Measurements from ENCODE around the gene WDR62.

The WDR62 gene

GRCh38 chr19:36079389-36079945 is 24.8 kb downstream of the WDR62 start:
- DNase-seq (ENCODE audit: low read depth in 2 of 2), result no peak

GRCh38 chr19:36081385-36081784 is 26.7 kb downstream of the WDR62 start:
- DNase-seq (ENCODE audit: low read depth in 2 of 2), result no peak

DNA sequence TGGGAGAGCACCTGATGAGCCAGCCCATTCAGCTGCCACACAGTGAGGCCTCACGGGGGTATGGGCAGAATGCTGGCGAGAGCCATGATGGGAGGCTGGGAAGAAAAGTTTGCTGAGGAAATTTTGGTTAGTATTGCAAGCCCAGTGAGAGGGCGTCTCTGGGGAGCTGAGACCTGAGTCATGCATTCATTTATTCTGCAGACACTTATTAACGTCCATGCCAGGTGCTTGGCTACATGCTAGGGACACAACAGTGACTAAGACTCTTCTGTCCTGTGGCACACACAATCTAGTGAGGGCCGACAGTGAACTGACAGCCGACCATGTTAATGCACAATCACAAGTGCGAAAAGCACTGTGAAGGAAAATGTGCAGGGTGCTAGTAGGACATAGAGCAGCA is 27.2 kb downstream of the WDR62 start:
- DNase-seq (ENCODE audit: low read depth in 2 of 2), result no peak

DNA sequence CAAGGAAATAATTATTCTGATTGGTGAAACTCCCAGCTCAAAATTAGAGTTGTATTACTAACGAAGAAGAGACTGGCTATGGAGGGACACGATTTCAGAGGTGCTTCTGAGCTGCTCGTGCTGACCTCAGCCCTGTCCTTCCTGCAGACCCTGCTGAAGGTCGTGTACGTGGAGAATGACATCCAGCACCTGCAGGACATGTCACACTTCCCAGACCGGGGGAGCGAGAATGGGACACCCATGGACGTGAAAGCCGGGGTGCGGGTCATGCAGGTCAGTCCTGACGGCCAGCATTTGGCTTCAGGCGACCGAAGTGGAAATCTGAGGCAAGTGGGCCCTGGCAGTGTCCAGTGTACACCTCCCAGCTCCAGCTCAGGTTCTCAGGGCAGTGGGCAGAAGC is 28.2 kb downstream of the WDR62 start:
- DNase-seq (ENCODE audit: low read depth in 2 of 2), result no peak

DNA sequence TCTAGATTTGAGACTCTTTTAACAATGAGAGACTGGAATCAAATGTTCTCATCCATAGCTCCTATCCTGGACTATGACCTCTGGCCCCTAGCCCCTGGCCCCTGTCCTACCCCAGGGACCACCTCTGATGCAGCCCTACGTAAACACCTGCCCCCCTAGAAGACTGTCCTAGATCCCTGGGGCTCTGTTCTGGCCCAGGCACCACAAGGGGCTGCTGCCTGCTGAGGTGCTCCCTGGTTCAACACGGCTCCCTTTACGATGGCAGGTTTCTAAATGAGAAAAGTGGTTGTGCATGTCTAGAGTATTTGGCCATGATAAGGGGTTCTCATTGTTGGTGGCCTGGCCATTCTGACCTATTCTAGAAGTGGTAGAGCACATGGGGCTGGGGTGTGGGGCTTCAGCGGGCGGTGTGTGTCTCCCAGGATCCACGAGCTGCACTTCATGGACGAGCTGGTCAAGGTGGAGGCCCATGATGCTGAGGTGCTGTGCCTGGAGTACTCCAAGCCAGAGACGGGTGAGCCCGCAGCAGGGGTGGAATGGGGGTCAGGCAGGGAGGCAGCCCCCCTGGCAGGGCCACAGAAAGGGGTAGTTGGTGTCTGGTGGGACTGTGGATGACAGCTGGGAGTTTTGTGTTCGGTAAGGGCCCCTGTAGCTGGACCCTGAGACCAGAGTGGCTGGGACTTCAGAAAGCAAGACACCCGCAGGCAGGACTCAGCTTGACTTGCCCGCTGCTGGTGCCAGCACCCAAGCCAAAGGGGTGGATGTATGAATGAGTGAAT is 29.7 kb downstream of the WDR62 start:
- DNase-seq (ENCODE audit: low read depth in 2 of 2), result no peak

- no peak for DNase-seq (ENCODE audit: low read depth in 2 of 2)
Observed at GRCh38 chr19:36086326-36086725, 31.6 kb downstream of the WDR62 start.

GRCh38 chr19:36089847-36090246 is 35.1 kb downstream of the WDR62 start:
- DNase-seq (ENCODE audit: low read depth in 2 of 2), result no peak

GRCh38 chr19:36090910-36091695 is 36.4 kb downstream of the WDR62 start:
- DNase-seq (ENCODE audit: low read depth in 2 of 2), result no peak

DNA sequence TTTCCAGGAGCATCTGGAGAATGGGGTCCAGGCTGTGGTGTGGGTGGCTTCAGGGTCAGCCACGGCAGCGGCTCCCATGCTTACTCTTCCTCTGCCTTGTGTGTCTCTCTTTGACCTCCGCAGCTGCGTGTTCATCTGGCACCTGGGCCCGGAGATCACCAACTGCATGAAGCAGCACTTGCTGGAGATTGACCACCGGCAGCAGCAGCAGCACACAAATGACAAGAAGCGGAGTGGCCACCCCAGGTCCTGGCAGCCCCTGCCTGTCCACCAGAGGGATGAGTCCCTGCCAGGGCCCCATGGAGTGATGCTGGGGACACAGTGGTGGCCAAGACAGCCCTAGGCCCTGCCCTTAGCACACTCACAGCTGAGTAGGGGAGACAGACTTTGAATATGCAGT is 37.9 kb downstream of the WDR62 start:
- DNase-seq (ENCODE audit: low read depth in 2 of 2), result no peak

GRCh38 chr19:36093146-36093662 is 38.5 kb downstream of the WDR62 start:
- DNase-seq (ENCODE audit: low read depth in 2 of 2), result no peak

- no peak for DNase-seq (ENCODE audit: low read depth in 2 of 2)
Observed at GRCh38 chr19:36093687-36094086, 39.0 kb downstream of the WDR62 start.

DNA sequence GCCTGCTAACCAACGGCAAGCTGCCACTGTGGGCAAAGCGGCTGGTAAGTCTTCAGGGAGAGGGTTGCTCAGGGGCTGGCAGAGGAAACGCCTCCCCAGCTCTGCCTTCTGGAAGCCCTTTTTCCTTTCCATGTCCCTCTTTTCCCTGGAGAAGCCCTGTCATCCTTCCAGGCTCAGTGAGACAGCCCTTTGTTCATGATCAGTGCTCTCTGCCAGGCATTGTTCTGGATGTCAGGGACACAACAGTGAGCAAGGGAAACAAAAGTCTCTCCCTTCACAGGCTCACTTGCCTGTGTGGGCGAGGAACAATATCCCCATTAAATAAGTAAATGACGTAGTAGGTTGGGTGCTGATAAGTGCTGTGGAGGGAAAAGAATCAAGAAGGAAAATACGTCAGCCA is 42.3 kb downstream of the WDR62 start:
- DNase-seq (ENCODE audit: low read depth in 2 of 2), result no peak

DNA sequence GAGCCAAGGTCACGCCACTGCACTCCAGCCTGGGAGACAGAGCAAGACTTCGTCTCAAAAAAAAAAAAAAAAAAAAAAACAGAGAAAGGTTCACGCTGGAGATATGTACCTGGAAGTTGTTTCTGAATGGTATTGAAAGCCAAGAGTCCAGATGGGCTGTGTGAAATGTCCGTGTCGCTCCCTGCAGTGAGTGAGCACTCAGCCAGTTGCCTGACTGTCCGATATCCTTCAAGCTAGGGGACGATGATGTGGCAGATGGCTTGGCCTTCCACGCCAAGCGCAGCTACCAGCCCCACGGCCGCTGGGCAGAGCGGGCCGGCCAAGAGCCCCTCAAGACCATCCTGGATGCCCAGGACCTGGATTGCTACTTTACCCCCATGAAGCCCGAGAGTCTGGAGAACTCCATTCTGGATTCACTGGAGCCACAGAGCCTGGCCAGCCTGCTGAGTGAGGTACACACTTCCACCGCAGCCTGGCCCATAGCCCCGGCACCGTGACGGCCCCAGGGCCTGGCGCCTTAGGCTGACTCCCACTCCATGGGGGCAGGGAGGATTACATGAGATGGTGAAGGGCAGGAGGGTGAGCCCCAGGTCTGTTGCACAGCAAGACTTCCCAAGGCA is 44.6 kb downstream of the WDR62 start:
- no peak for DNase-seq (ENCODE audit: low read depth in 2 of 2)

GRCh38 chr19:36100476-36100875 is 45.8 kb downstream of the WDR62 start:
- DNase-seq (ENCODE audit: low read depth in 2 of 2), result no peak

GRCh38 chr19:36101550-36102327 is 47.0 kb downstream of the WDR62 start:
- no peak for DNase-seq (ENCODE audit: low read depth in 2 of 2)

DNA sequence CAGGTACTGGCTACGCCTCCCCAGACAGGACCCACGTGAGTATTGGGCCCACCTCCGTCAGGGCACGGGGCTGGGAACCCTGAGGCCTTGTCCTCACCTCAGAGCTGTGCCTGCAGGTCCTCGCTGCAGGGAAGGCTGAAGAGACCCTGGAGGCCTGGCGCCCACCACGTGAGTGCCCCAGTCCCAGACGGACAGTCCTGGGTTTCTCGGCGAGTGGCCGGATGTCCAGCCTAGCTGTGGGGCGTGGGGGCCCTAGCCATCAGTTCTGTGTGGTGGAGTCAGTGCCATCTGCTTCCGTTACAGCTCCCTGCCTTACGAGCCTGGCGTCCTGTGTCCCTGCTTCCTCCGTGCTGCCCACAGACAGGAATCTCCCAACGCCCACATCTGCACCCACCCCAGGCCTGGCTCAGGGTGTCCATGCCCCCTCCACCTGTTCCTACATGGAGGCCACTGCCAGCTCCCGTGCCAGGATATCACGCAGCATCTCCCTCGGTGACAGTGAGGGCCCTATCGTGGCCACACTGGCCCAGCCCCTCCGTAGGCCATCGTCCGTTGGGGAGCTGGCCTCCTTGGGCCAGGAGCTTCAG is 48.4 kb downstream of the WDR62 start:
- no peak for DNase-seq (ENCODE audit: low read depth in 2 of 2)

DNA sequence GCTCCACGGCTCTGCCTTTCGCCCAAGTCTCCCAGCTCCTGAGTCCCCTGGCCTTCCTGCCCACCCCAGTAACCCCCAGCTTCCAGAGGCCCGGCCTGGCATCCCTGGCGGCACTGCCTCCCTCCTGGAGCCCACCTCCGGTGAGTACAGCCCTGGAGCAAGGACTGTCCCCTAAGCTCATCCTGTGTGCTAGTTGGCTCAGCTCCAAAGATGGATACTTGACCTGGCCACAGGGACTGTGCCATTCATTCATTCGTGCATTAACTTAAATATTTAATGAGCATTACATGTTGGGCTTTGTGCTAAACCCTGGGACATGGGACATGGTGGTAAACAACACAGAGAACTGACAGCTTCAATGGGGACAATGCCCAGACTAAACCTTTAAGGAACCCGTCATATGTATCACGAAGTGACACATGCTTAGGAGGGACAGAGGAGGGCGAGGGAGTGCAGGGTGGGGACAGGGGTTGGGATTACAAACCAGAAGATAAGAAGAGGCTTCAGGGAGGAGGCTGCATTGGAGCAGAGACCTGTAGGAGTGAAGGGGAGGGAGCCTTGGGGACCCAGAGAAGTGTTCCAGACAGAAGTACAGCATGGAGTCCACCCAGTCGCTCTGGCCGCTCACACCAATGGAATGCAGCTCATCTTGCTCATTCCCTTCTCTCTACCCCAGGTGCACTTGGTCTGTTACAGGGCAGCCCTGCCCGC is 49.3 kb downstream of the WDR62 start:
- DNase-seq (ENCODE audit: low read depth in 2 of 2), result no peak

DNA sequence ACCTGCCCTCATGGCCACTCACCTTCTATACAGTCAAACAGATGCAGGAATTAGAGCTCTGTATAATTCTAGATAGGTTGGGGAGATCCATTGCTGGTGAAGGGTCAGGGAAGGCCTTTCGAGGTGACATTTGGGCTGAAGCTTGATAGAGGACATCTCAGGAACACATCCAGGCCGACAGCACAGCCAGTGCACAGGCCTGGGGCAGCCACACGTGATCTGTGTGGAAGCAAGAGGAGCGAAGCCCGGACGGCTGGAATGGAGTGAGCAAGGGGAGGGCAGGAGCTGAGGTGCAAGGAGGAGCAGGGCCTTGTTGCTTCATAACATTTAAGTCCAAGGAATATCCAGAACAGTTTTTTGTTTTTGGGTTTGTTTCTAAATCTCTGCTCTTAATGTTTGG is 51.7 kb downstream of the WDR62 start:
- no peak for DNase-seq (ENCODE audit: low read depth in 2 of 2)

DNA sequence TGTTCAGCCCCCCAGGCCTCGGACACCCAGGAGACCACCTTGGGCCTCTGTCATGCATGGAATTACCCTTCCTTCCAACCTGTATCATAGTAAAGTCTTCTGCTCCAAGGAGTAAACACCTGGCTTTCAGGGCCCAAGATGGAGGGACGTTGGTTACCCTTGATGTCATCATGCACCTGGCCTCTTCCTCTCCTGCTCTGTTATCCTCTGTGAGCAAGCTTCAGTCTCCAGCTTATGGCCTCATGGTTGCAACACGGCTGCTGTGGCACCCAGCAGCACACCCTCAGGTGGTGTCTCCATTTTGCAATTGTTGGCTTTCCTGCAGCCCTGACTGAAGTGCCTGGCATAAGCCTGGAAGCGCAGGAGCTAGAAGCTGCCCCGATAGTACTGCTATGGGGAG is 52.3 kb downstream of the WDR62 start:
- no peak for DNase-seq (ENCODE audit: low read depth in 2 of 2)

DNA sequence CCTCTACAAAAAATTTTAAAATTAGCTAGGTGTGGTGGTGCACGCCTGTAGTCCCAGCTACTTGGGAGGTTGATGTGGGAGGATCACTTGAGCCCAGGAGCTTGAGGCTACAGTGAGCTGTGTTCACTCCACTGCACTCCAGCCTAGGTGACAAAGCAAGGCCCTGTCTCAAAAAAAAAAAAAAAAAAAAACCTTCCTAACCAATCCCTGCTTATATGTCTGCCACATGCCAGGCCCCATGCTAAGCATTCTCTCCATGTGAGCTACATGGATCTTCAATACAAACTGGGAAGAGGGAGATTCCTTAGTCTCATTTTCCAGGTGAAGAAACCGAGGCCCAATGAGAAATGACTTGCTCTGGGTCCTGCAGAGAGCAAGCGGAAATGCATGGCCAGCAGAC is 54.0 kb downstream of the WDR62 start:
- no peak for DNase-seq (ENCODE audit: low read depth in 2 of 2)
